ENCODE data around the gene RCSD1. TPM values are rescaled to one million over a fixed set of nuclear protein-coding genes. Genes with fewer than 3 reads are reported as not detected.

Gene RCSD1
- total RNA-seq, 1 donor from 2014 or later, result 0.76 TPM

DNA sequence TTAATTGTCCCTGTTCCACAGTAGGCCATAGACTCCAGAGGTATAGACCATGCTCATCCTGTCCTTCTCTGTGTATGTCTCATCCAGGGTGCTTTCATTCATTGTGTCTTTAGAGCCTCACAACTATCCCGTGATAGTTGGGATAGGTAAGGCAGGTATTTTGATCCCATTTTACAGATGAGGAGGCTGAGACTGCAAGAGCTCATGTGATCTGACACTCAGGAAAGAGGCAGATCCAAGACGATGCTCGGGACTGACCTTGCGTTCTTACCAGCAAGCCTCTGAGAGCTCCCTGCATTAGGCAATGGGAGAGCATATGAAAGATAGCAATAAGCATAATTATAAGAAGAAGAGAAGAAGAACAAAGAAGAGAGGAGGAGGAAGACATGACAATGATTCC lies 42.8 kb downstream of the RCSD1 start:
- Mint-ChIP-seq H3K27me3 (ENCODE audit: low read depth) (no peaks in the 10 kb centered on the region), H3K9me3 (no peaks in the 10 kb centered on the region), H3K4me3 (no peak overlapping the region), H3K4me1 (peaks cover 7% of the 10 kb centered on the region), H3K36me3 (no peaks in the 10 kb centered on the region), H3K27ac (no peak overlapping the region)
- no peak for DNase-seq (ENCODE audit: low spot score in 2 of 2, unreplicated experiment in 2 of 2)
- no peak for TF ChIP-seq CTCF (IDR thresholded peaks at IDR 0.05; ENCODE audit: unreplicated experiment)

- no peaks in the 10 kb centered on the region for H3K36me3 Mint-ChIP-seq
- no peaks in the 10 kb centered on the region for H3K27me3 Mint-ChIP-seq (ENCODE audit: low read depth)
- TF ChIP-seq CTCF (IDR thresholded peaks at IDR 0.05; ENCODE audit: unreplicated experiment), result no peak
- H3K27ac Mint-ChIP-seq, result no peak overlapping the region
- H3K4me3 Mint-ChIP-seq, result no peak overlapping the region
- DNase-seq (ENCODE audit: low spot score in 2 of 2, unreplicated experiment in 2 of 2), result no peak
- H3K9me3 Mint-ChIP-seq, result no peaks in the 10 kb centered on the region
- H3K4me1 Mint-ChIP-seq, result peaks cover 7% of the 10 kb centered on the region
Observed at GRCh38 chr1:167673265-167673664, 43.2 kb downstream of the RCSD1 start.

GRCh38 chr1:167674156-167674555 lies 44.1 kb downstream of the RCSD1 start:
- H3K4me1 Mint-ChIP-seq, result peaks cover 7% of the 10 kb centered on the region
- no peaks in the 10 kb centered on the region for H3K9me3 Mint-ChIP-seq
- no peaks in the 10 kb centered on the region for H3K27me3 Mint-ChIP-seq (ENCODE audit: low read depth)
- H3K36me3 Mint-ChIP-seq, result no peaks in the 10 kb centered on the region
- no peak overlapping the region for H3K4me3 Mint-ChIP-seq
- TF ChIP-seq CTCF (IDR thresholded peaks at IDR 0.05; ENCODE audit: unreplicated experiment), result no peak
- no peak for DNase-seq (ENCODE audit: low spot score in 2 of 2, unreplicated experiment in 2 of 2)
- no peak overlapping the region for H3K27ac Mint-ChIP-seq

GRCh38 chr1:167675440-167675839 lies 45.4 kb downstream of the RCSD1 start:
- no peaks in the 10 kb centered on the region for H3K9me3 Mint-ChIP-seq
- H3K4me3 Mint-ChIP-seq, result no peak overlapping the region
- no peak for TF ChIP-seq CTCF (IDR thresholded peaks at IDR 0.05; ENCODE audit: unreplicated experiment)
- H3K27ac Mint-ChIP-seq, result no peak overlapping the region
- DNase-seq (ENCODE audit: low spot score in 2 of 2, unreplicated experiment in 2 of 2), result no peak
- no peaks in the 10 kb centered on the region for H3K27me3 Mint-ChIP-seq (ENCODE audit: low read depth)
- H3K36me3 Mint-ChIP-seq, result no peaks in the 10 kb centered on the region
- H3K4me1 Mint-ChIP-seq, result peaks cover under 1% of the 10 kb centered on the region

DNA sequence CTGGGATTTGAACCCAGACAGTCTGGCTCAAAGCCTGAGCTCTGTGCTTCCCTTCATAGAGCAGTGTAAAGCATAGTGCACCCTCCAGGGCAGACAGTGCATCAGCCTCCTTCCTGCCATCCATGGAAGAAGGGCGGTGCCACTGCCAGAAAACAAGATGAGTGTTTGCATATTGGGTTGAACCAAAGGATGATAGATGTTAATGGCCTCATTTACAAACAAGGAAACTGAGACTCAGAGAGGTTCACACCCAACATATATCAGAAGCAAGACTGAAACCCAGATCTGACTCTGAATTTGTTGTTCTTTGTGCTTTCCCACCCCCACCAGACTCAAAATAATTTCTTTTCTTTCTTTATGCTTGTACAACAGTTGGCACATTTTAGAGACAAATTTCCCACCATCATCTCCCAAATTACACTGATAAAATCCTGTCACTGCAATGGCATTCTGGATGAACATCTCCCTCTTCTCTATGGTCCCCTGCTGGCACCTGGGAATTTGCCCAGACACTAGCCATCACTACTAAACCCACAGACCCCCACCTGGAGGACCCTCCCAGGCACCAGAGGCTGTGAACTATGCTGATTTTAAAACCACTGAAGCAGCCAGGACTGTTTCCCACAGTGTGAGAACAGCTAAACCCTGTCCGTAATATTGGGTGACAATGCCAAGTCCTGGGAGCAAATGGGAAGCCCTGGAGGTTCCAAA lies 46.3 kb downstream of the RCSD1 start:
- Mint-ChIP-seq H3K4me1 (peaks cover 3% of the 10 kb centered on the region), H3K4me3 (no peak overlapping the region), H3K27ac (no peak overlapping the region), H3K36me3 (no peaks in the 10 kb centered on the region), H3K9me3 (no peaks in the 10 kb centered on the region), H3K27me3 (ENCODE audit: low read depth) (no peaks in the 10 kb centered on the region)
- TF ChIP-seq CTCF (IDR thresholded peaks at IDR 0.05; ENCODE audit: unreplicated experiment), result no peak
- DNase-seq (ENCODE audit: low spot score in 2 of 2, unreplicated experiment in 2 of 2), result no peak
